Kidney (tissue), 14 donors: ENCODE data around the gene PYCR2. TPM values are rescaled to one million over a fixed set of nuclear protein-coding genes. Genes with fewer than 3 reads are reported as not detected.

ENCODE experiments used
- DNase-seq, 5 donors: peaks; one replicate each; pipeline ENCODE4 v3.0.0-alpha.2; 2013 to 2020
- FAIRE-seq: peaks from 2 replicates; lab custom pipeline; 2012; peaks lifted over from hg19 to GRCh38; lab: Jason Lieb, UNC
- H3K27ac ChIP-seq, 2 donors: one replicate each; pipeline ENCODE4 v1.7.0; 2013; ENCODE audit warnings: low read depth in 2 of 2, low read length in 2 of 2, inconsistent platforms in 1 of 2
- H3K27me3 ChIP-seq: one replicate; pipeline ENCODE4 v1.7.1; 2013; ENCODE audit warnings: low read length, inconsistent platforms; ENCODE audit not compliant: control insufficient read depth, insufficient read depth
- H3K36me3 ChIP-seq, 3 donors: one replicate each; pipeline versions ENCODE4 v1.7.0 to v1.7.1; 2013; ENCODE audit warnings: low read length in 3 of 3, control low read depth in 1 of 3, inconsistent platforms in 1 of 3; ENCODE audit not compliant: insufficient read depth in 3 of 3, control insufficient read depth in 2 of 3
- H3K4me1 ChIP-seq, 3 donors: one replicate each; pipeline versions ENCODE4 v1.7.0 to v1.7.1; 2013; ENCODE audit warnings: low read length in 3 of 3, inconsistent platforms in 1 of 3, low read depth in 1 of 3; ENCODE audit not compliant: control insufficient read depth in 2 of 3, insufficient read depth in 2 of 3
- H3K4me3 ChIP-seq, 3 donors: one replicate each; pipeline versions ENCODE4 v1.7.0 to v1.8.1; 2013; ENCODE audit warnings: low read length in 3 of 3, control low read depth in 1 of 3, inconsistent platforms in 1 of 3
- H3K9ac ChIP-seq, 3 donors: one replicate each; pipeline versions ENCODE4 v1.7.0 to v1.7.1; 2013; ENCODE audit warnings: low read length in 3 of 3, control low read depth in 1 of 3, inconsistent platforms in 1 of 3
- H3K9me3 ChIP-seq, 3 donors: one replicate each; pipeline versions ENCODE4 v1.7.0 to v1.7.1; 2013; ENCODE audit warnings: low read length in 3 of 3, control low read depth in 1 of 3, inconsistent platforms in 1 of 3; ENCODE audit not compliant: control insufficient read depth in 2 of 3, insufficient read depth in 1 of 3
- CTCF ChIP-seq: IDR thresholded peaks from 3 replicates; pipeline ENCODE4 v1.5.1; 2012; ENCODE audit warnings: mild to moderate bottlenecking, moderate library complexity, borderline replicate concordance; ENCODE audit not compliant: insufficient read depth; ENCODE audit errors: extremely low read depth
- intact Hi-C: fragments of 100-400 bp; cut with DNase I; formaldehyde crosslinking; loops from one replicate; pipeline ENCODE4 v1.11.1; 2022
- polyA plus RNA-seq: library from polyadenylated mRNA; stranded (reverse); fragments of 350-450 nt; fragmentation: Illumina TruSeq; extraction: RNeasy Lipid Tissue Mini Kit (QIAGEN cat#74804); gene quantifications from one replicate; pipeline ENCODE4 v1.2.3, GENCODE V29; 2014; ENCODE audit warnings: low read depth, low replicate concordance; ENCODE audit not compliant: insufficient read depth
- total RNA-seq: library from RNA; stranded (reverse); fragmentation: NEBNext Ultra II Directional; extraction: Animal tissue kit (Norgen Biotek cat#: 25700); gene quantifications from one replicate; pipeline ENCODE4 v1.2.1, GENCODE V29; 2021
- donor health status: control.
- donor health status: control.
- donor health status: control.
- donor health status: control.
- donor health status: control.
- donor health status: DM: yes; HTN: yes; CAD: no.
- donor health status: Normal renal cell carcinoma (clear cell type).

PYCR2 gene
- total and polyA plus RNA-seq, 2 donors from 2014 or later = 72.4 to 79.3 TPM

DNA sequence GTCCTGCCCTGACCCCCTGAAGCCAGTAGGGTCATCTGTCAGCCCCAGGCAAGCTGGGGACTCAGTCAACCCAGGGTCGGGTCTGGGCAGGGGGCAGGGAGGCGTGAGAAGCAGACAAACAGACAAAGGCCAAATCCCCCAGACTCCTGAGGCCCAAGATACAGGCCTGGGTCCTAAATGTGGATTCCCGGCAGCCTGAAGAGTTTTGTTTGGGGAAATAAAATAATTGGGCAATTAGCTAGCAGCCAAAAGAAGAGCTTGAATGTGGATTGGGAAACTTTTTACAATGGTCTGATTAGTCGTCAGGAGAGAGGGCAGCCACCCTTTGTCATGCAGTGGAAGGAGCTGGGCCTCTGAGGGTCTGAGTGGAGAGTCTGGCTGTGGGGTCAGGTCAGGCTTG lies 21.5 kb upstream of the PYCR2 start:
- Histone ChIP-seq H3K4me1 (peaks cover 0 to 7% (median 0%) of the 10 kb centered on the region in 3 donors), H3K27me3 (no peaks in the 10 kb centered on the region), H3K36me3 (no peaks in the 10 kb centered on the region), H3K9ac (no peak overlapping the region), H3K4me3 (no peak overlapping the region), H3K27ac (no peak overlapping the region), H3K9me3 (no peaks in the 10 kb centered on the region)
- intact Hi-C loops = no loop called here
- TF ChIP-seq CTCF = no peak
- DNase-seq = peak in 1 of 5 donors; percentile 42
- no peak for FAIRE-seq

DNA sequence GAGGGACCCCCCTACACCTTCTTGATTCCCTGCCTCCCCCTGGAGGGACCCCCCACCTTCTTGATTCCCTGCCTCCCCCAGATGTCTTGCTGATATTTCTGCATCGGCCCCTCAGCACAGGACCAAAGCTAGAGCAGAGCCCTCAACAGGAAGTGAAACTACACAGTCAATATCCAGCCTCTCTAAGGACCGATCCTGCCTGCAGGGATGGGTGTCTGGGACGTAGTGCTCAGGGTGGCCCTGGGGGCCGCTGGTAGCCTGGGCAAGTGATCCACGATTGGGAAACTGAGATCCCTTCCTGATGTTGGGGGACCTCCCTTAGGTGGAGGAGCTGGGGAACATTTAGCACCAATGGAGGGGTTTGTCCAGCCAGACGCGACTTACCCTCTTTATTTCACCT lies 20.9 kb upstream of the PYCR2 start:
- Histone ChIP-seq H3K4me3 (no peak overlapping the region), H3K4me1 (peaks cover 0 to 7% (median 0%) of the 10 kb centered on the region in 3 donors), H3K27ac (no peak overlapping the region), H3K27me3 (no peaks in the 10 kb centered on the region), H3K9me3 (no peaks in the 10 kb centered on the region), H3K36me3 (no peaks in the 10 kb centered on the region), H3K9ac (no peak overlapping the region)
- intact Hi-C loops = no loop called here
- TF ChIP-seq CTCF = no peak
- no peak for FAIRE-seq
- DNase-seq = peak in 1 of 5 donors; percentile 12

DNA sequence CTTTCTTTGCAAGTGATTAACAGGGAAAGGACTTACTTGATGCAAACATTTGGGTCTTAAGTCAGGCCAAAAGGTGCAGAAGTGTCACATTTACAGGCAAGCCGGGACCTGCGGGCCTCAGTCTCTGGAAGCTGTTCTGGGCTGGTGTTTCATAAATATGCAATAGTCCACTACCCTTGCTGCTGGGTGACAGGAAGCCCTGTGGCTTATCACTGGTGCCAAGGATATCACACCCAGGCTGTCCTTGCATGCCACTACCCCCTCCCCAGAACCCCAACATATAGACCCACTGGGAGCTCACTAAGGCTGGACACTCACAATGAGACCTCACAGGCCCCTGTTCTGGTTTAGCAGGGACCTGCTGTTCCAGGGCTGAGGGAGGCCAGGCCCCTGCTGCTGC lies 20.3 kb upstream of the PYCR2 start:
- no peaks in the 10 kb centered on the region for H3K36me3 ChIP-seq
- no peak for FAIRE-seq
- TF ChIP-seq CTCF = no peak
- H3K27ac ChIP-seq = no peak overlapping the region
- peaks cover 0 to 7% (median 0%) of the 10 kb centered on the region in 3 donors for H3K4me1 ChIP-seq
- no peak overlapping the region for H3K4me3 ChIP-seq
- peak in 1 of 5 donors; percentile 45 for DNase-seq
- H3K27me3 ChIP-seq = no peaks in the 10 kb centered on the region
- intact Hi-C loops = no loop called here
- H3K9ac ChIP-seq = no peak overlapping the region
- no peaks in the 10 kb centered on the region for H3K9me3 ChIP-seq

- no peaks in the 10 kb centered on the region for H3K9me3 ChIP-seq
- TF ChIP-seq CTCF = no peak
- H3K27me3 ChIP-seq = no peaks in the 10 kb centered on the region
- DNase-seq (peak in 1 of 5 donors; percentile 11), FAIRE-seq (no peak)
- H3K27ac ChIP-seq = no peak overlapping the region
- H3K4me3 ChIP-seq = no peak overlapping the region
- no peaks in the 10 kb centered on the region for H3K36me3 ChIP-seq
- H3K9ac ChIP-seq = no peak overlapping the region
- intact Hi-C loops = no loop called here
- peaks cover 0 to 7% (median 0%) of the 10 kb centered on the region in 3 donors for H3K4me1 ChIP-seq
These were observed 19.5 kb upstream of the PYCR2 start for GRCh38 chr1:225943582-225943981.
